ENCODE data around the gene NUDT1. TPM values are rescaled to one million over a fixed set of nuclear protein-coding genes. Genes with fewer than 3 reads are reported as not detected.

The NUDT1 gene
- total RNA-seq, 6 donors from 2014 or later = 6.3 to 23.2 (median 13.9) TPM

GRCh38 chr7:2290877-2291276 is 48.9 kb downstream of the NUDT1 start:
- ATAC-seq (ENCODE audit: low FRiP score in 2 of 2) (no peak), DNase-seq (no peak)
- Histone ChIP-seq H3K4me1 (no peaks in the 10 kb centered on the region), H3K9me3 (no peaks in the 10 kb centered on the region), H3K4me3 (no peak overlapping the region), H3K36me3 (peaks cover 0 to 3% (median 0%) of the 10 kb centered on the region in 4 donors), H3K27ac (no peak overlapping the region), H3K27me3 (no peaks in the 10 kb centered on the region)
- TF ChIP-seq EP300 (IDR thresholded peaks at IDR 0.05) (no peak), CTCF (IDR thresholded peaks at IDR 0.05) (no peak), POLR2A (IDR thresholded peaks at IDR 0.05) (no peak), POLR2AphosphoS5 (IDR thresholded peaks at IDR 0.05) (no peak)
- WGBS, 2 donors = 95 to 96% methylated on average over 6 of the region's 6 CpGs

- no peaks in the 10 kb centered on the region for H3K9me3 ChIP-seq
- DNase-seq (no peak), ATAC-seq (ENCODE audit: low FRiP score in 2 of 2) (no peak)
- TF ChIP-seq POLR2A (IDR thresholded peaks at IDR 0.05) = no peak
- TF ChIP-seq POLR2AphosphoS5 (IDR thresholded peaks at IDR 0.05) = no peak
- TF ChIP-seq EP300 (IDR thresholded peaks at IDR 0.05) = no peak
- TF ChIP-seq CTCF (IDR thresholded peaks at IDR 0.05) = no peak
- peaks cover 0 to 16% (median 3%) of the 10 kb centered on the region in 4 donors for H3K4me1 ChIP-seq
- no peak overlapping the region for H3K4me3 ChIP-seq
- no peaks in the 10 kb centered on the region for H3K27me3 ChIP-seq
- WGBS, 2 donors = 77 to 86% methylated on average over 6 of the region's 6 CpGs
- no peak overlapping the region for H3K27ac ChIP-seq
- H3K36me3 ChIP-seq = no peaks in the 10 kb centered on the region
Observed at GRCh38 chr7:2295936-2296620, 54.1 kb downstream of the NUDT1 start.

- TF ChIP-seq CTCF (IDR thresholded peaks at IDR 0.05) (no peak), POLR2A (IDR thresholded peaks at IDR 0.05) (no peak), EP300 (IDR thresholded peaks at IDR 0.05) (no peak), POLR2AphosphoS5 (IDR thresholded peaks at IDR 0.05) (no peak)
- ATAC-seq (ENCODE audit: low FRiP score in 2 of 2) = no peak
- 96 to 98% methylated on average over 6 of the region's 6 CpGs for WGBS, 2 donors
- Histone ChIP-seq H3K27me3 (no peaks in the 10 kb centered on the region), H3K36me3 (no peaks in the 10 kb centered on the region), H3K9me3 (no peaks in the 10 kb centered on the region), H3K4me3 (no peak overlapping the region), H3K4me1 (peaks cover 0 to 16% (median 3%) of the 10 kb centered on the region in 4 donors), H3K27ac (no peak overlapping the region)
- no peak for DNase-seq
Observed at GRCh38 chr7:2296832-2297231, 54.8 kb downstream of the NUDT1 start.

GRCh38 chr7:2299131-2299829 is 57.3 kb downstream of the NUDT1 start:
- Histone ChIP-seq H3K27me3 (no peaks in the 10 kb centered on the region), H3K4me1 (peaks cover 4 to 17% (median 9%) of the 10 kb centered on the region in 4 donors), H3K9me3 (no peaks in the 10 kb centered on the region), H3K36me3 (no peaks in the 10 kb centered on the region), H3K4me3 (no peak overlapping the region), H3K27ac (peak overlapping the region; percentile 12 to 73 (median 32))
- 62 to 73% methylated on average over 14 to 18 of the region's 18 CpGs for whole genome bisulfite sequencing, 2 donors
- ATAC-seq (ENCODE audit: low FRiP score in 2 of 2) (peak; percentile 55 to 81), DNase-seq (peak in 1 of 2 donors; percentile 39)
- TF ChIP-seq EP300 (IDR thresholded peaks at IDR 0.05) = peak in 1 of 4 donors; percentile 4
- TF ChIP-seq CTCF (IDR thresholded peaks at IDR 0.05) = no peak
- no peak for TF ChIP-seq POLR2A (IDR thresholded peaks at IDR 0.05)

Data from upper lobe of left lung (tissue), 6 donors.